Measurements from ENCODE around the gene FHIT.
"Not testable (repeated sequence)": the region's sequence is repeated elsewhere in the genome, so short reads cannot be mapped to it uniquely, and the experiment has no call there.

The FHIT gene

GRCh38 chr3:60542995-60543394 is 708.3 kb downstream of the FHIT start:
- DNase-seq: no peak

GRCh38 chr3:60539394-60539793 is 711.9 kb downstream of the FHIT start:
- DNase-seq: not testable (repeated sequence)

DNA sequence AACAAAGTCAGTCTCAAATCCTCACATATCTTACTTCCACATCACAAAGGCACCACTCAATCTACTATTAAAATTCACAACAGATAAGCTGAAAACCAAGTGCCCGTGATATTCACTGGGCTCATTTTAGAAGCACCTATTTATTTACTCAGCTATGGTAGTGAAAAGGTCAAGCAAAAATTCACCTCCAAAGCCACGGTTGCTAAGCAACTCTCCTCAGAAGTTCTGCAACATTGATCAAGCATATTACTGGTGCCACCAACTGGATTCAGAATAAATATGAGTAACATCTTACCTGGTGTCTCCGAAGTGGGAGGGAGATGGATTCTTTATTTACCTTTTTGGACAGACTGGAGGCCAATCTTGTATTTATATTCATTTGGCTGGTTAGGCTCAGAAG is 714.8 kb downstream of the FHIT start:
- no peak for DNase-seq

- DNase-seq: no peak
These were observed 719.5 kb downstream of the FHIT start for GRCh38 chr3:60531759-60532158.

DNA sequence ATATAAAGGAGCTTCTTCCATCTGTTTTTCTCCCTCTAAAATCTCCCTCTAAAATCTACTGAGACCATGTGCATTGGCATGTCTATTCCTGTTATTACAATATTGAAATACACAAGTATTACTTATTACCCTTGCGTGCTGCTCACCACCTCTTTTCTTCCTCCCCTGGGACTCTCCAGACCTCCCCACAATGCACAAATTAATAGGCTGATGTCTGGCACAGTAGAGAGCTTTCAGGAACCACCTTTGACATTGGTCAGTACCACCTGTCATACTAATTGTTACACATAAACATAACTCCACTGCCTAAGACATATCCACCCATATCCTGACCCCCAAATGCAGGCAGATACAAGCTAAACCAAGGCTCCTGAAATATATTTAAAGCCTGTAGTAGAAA is 722.6 kb downstream of the FHIT start:
- no peak for DNase-seq

- no peak for DNase-seq
These were observed 727.7 kb downstream of the FHIT start for GRCh38 chr3:60523536-60523935.

GRCh38 chr3:60517134-60517533 is 734.1 kb downstream of the FHIT start:
- DNase-seq: no peak

GRCh38 chr3:60514866-60515265 is 736.4 kb downstream of the FHIT start:
- no peak for DNase-seq

GRCh38 chr3:60514085-60514649 is 737.1 kb downstream of the FHIT start:
- no peak for DNase-seq

DNA sequence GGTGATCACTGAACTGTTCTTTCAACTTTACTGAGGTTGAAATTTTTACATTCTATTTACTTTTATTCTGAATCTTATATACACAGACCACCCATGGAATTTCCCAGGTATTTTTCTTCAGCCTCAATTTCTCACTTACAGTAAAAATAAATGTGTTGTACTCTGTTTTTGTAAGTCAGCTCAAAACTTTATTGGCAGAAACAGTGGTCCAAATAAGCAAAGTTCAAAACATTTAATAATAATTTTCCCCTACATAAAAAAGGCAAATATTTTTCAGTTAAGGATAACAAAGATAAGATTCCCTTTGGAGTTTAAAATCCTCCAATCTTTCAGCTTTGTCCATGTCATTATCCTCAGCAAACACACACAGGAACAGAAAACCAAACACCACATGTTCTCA is 738.0 kb downstream of the FHIT start:
- no peak for DNase-seq

DNA sequence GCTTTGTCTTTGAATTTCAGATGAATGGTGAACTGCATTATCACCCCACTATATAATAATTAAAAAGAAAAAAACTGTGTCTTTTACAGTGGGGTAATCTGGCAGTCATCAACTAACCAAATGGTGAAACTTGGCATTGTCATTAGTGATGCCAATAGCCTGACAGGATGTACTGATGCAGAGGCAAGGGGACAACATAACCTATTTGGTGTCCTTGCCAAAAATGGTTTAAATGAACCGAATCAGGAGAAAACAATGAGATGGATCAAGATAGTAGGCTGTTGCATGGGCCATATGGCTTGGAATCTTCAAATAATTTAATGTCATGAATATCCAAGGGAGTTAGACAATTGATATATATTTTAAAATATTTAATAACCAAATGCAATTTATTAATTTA is 738.7 kb downstream of the FHIT start:
- DNase-seq: no peak

GRCh38 chr3:60509471-60509870 is 741.8 kb downstream of the FHIT start:
- DNase-seq: no peak

- no peak for DNase-seq
These were observed 746.3 kb downstream of the FHIT start for GRCh38 chr3:60504827-60505457.

DNA sequence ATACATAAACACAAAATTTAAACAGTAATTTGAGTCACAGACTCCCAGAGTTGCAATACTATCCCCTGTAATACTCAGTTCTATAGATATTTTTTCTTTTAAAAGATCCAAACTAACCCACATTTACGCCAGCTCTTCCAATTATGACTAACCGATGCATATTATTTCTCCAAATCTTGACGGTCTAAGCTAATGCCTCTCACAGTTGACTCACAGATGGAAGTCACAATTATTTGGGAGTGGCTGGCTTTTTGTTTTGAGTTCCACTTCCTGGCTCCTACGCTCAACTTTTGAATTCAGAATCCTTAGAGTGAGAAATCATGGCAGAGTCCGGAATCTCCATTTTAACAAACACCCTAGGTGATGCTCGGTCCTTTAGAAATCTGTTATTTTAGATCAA is 749.9 kb downstream of the FHIT start:
- DNase-seq: no peak

DNA sequence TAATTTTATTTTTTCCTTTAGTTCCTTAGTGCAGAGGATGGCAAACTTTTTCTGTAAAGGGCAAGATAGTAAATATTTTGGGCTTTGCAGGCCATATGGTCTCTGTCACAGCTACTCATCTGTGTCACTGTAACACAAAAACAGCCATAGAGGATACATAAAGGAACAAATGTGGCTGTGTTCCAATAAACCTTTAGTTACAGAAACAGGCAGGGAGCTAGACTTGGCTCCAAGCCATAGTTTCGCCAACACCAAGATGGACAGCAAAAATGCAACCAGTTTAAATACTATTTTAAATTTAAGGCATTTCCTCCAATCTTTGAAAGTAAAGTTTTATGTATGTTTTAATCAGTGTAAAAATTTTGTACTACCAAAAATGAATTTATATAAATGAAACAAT is 753.4 kb downstream of the FHIT start:
- no peak for DNase-seq

- no peak for DNase-seq
These were observed 760.3 kb downstream of the FHIT start for GRCh38 chr3:60490992-60491391.

DNA sequence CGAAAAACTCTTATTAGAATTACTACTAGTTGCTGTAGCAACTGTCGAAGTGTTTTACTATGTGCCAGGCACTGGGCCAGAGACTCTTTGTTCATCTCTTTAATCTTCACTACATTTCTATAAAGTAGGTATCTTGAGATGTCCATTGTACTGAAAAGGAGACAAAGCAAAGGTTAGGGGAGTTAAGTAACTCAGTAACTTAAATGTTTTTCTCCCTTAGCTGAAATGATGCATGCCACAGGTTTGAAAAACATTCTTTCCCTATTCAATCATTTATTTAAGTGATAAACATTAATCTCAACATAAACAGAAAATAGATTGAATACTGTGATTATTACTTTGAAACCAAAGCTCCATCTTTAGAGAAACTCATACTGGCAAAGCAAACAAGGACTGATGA is 776.2 kb downstream of the FHIT start:
- DNase-seq: no peak

DNA sequence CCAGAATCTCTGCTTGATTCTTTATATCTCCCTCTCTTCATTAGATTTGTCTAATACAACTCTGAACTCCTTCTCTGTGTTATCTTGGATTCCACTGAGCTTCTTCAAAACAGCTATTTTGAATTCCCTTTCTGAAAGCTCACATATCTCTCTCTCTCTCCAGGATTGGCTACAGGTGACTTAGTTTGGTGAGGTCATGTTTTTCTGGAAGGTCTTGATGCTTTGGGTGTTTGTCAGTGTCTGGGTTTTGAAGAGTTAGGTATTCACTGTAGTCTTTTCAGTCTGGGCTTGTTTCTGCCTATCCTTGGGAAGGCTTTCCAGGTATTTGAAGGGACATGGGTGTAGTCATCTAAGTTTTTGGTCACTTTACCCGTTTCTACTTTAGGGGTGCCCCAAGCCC is 781.8 kb downstream of the FHIT start:
- no peak for DNase-seq

DNA sequence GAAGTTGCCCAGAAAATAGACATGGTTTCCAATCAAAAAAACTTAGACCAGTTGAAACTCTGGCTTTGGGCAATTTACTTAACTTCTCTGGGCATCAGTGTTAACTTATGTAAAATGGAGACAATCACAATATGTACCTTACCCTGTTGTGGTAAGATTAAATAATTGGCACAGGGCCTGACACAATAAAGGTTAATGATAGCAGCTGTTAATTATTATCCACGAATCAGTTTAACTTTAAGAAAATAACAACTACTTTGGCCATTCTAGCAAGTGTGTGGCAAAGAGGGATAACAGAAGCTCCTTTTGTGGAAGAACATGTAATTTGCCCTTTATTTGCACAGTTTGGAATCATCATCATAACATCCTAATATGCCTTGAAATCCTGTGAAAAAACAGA is 787.6 kb downstream of the FHIT start:
- DNase-seq: no peak

DNA sequence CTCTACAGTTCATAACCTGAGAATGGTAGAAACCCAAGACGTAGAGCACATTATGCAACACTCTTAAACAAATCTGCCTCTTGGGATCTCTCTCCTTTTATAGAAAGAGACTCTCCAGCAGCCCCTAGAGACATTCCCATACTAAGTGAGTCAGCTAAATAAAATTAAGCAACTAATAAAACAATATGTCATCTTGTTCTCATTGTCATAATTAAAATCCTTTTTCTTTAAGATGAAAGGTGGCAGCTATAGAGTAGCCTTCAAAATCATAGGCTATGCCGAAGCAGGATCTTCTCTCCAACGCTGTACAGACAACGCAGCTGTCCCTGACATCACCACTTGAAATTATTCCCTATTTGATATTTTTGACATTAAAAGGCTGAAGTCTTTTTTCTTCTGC is 790.0 kb downstream of the FHIT start:
- DNase-seq: no peak

- no peak for DNase-seq
These were observed 795.1 kb downstream of the FHIT start for GRCh38 chr3:60456180-60456579.

DNA sequence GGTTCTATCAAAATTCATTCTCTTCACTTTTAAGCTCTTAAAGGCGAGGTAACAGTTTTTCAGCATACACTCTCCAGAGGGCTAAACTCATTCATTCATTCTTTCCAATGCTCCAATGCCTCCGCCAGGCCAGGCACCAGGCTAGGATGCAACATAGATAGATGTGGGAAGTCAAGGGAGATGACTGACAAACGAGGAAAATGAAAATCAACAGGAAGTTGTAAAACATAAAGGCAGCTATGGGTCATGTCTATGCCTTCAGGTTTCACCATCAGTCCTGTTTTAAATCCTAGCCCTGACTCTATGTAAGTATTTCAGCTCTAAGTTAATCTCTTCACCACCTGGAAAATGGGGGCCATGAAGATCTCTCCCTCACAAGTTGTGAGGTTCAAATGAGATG is 797.9 kb downstream of the FHIT start:
- no peak for DNase-seq

- DNase-seq: no peak
These were observed 802.6 kb downstream of the FHIT start for GRCh38 chr3:60448696-60449095.

DNA sequence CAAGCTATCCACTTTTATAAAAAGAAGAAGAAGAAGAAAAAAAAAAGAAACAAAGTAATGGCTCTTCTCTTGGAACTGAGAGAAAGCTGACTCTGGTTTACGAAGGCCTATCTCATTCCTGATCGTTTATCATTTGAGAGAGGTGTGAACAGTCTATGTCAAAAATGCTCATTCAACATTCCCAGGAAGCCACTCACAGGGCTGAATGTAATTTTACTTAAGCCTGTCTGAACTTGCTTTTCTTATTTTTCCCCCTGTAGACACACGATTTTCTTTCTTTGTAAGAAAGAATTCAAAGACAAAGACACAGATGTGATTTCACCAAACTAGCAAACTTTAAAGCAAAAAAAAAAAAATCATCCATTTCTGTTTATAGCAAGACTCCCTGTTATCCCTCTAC is 805.8 kb downstream of the FHIT start:
- DNase-seq: no peak

- no peak for DNase-seq
These were observed 806.3 kb downstream of the FHIT start for GRCh38 chr3:60444898-60445437.

Data from activated CD4-positive, CD25-positive, alpha-beta regulatory T cell (primary cell).